HepG2 (cell line): ENCODE results near the gene MMP24OS. TPM values are rescaled to one million over a fixed set of nuclear protein-coding genes. Genes with fewer than 3 reads are reported as not detected.
A peak's percentile ranks its signal among the peaks of the same experiment; 100 is the strongest.

Source experiments
- BHLHE40 ChIP-seq: IDR thresholded peaks from 2 replicates; pipeline ENCODE4 v1.6.1; 2011; ENCODE audit warnings: low read length, improper control_type of control experiment
- BRD4 ChIP-seq: sonication (generic); formaldehyde crosslinking; IDR thresholded peaks from 2 replicates; pipeline ENCODE4 v1.4.0; 2020; ENCODE audit warnings: missing genetic modification reagents
- GTF3A ChIP-seq: sonication (generic); formaldehyde crosslinking; conservative IDR thresholded peaks from 2 replicates; pipeline ENCODE4 v1.4.0; 2020; ENCODE audit warnings: mild to moderate bottlenecking, missing genetic modification reagents
- JUN ChIP-seq: sonication (generic); formaldehyde crosslinking; IDR thresholded peaks from 2 replicates; pipeline ENCODE4 v1.4.0; 2020; ENCODE audit warnings: mild to moderate bottlenecking, missing genetic modification reagents
- KMT2B ChIP-seq: IDR thresholded peaks from 2 replicates; pipeline ENCODE4 v1.6.1; 2016; ENCODE audit warnings: missing genetic modification reagents, missing compliant biosample characterization
- MATR3 ChIP-seq: sonication (generic); formaldehyde crosslinking; IDR thresholded peaks from 2 replicates; pipeline ENCODE4 v1.4.0; 2020; ENCODE audit warnings: missing genetic modification reagents
- MEIS1 ChIP-seq: sonication (generic); formaldehyde crosslinking; IDR thresholded peaks from 2 replicates; pipeline ENCODE4 v1.9.0; 2021; ENCODE audit warnings: mild to moderate bottlenecking, missing genetic modification reagents, moderate library complexity, borderline replicate concordance
- NR2F6 ChIP-seq, 2 experiments: IDR thresholded peaks; 2 replicates each; pipeline ENCODE4 v1.6.1; 2016; ENCODE audit warnings: antibody characterized with exemption in 1 of 2, mild to moderate bottlenecking in 1 of 2
- RBM39 ChIP-seq: fragments of 200-400 bp; formaldehyde crosslinking; IDR thresholded peaks from one replicate; pipeline ENCODE4 v1.6.1; 2018; ENCODE audit warnings: antibody characterized with exemption, mild to moderate bottlenecking, low read depth, low read length; ENCODE audit not compliant: poor library complexity, severe bottlenecking
- RELA ChIP-seq: sonication (generic); formaldehyde crosslinking; IDR thresholded peaks from 2 replicates; pipeline ENCODE4 v1.4.0; 2020; ENCODE audit warnings: missing genetic modification reagents
- TAF15 ChIP-seq: fragments of 200-400 bp; formaldehyde crosslinking; IDR thresholded peaks from one replicate; pipeline ENCODE4 v1.6.1; 2018; ENCODE audit warnings: mild to moderate bottlenecking, low read depth, low read length; ENCODE audit not compliant: poor library complexity, severe bottlenecking
- ZFYVE20 ChIP-seq: sonication (generic); formaldehyde crosslinking; IDR thresholded peaks from 2 replicates; pipeline ENCODE4 v1.8.0; 2023; ENCODE audit warnings: low read depth, mild to moderate bottlenecking, moderate library complexity, missing genetic modification reagents, borderline replicate concordance
- ZNF260 ChIP-seq: sonication (generic); formaldehyde crosslinking; IDR thresholded peaks from 2 replicates; pipeline ENCODE4 v1.4.0; 2020; ENCODE audit warnings: missing genetic modification reagents, low read depth, mild to moderate bottlenecking, borderline replicate concordance
- ZNF768 ChIP-seq: sonication (generic); formaldehyde crosslinking; IDR thresholded peaks from 2 replicates; pipeline ENCODE4 v1.4.0; 2020; ENCODE audit warnings: missing genetic modification reagents
- ZSCAN22 ChIP-seq: sonication (generic); formaldehyde crosslinking; IDR thresholded peaks from 2 replicates; pipeline ENCODE4 v1.4.0; 2020; ENCODE audit warnings: mild to moderate bottlenecking, missing genetic modification reagents
- polyA plus RNA-seq, 8 experiments: library from polyadenylated mRNA; depleted of rRNA in 3 of 8; stranded (reverse) in 7 of 8; unstranded in 1 of 8; fragments of >200 nt; fragmentation: Illumina TruSeq in 4 of 8; extraction: Trizol in 4 of 8; gene quantifications; 2 replicates each; pipeline versions ENCODE4 v1.2.1 to v1.2.3, GENCODE V29; 2011 to 2016; ENCODE audit warnings: low read depth in 4 of 8, missing spikeins in 1 of 8, mixed read lengths in 1 of 8; ENCODE audit not compliant: insufficient read depth in 1 of 8
- total RNA-seq, 5 experiments: library from RNA; depleted of rRNA; stranded (reverse); fragments of >200 nt; fragmentation: Illumina TruSeq; extraction: Trizol; gene quantifications; 2 replicates each; pipeline ENCODE4 v1.2.3, GENCODE V29; 2016; ENCODE audit warnings: low read depth in 1 of 5
- TF ChIP-seq, protein P1 (sequence below), 2 experiments: sonication (generic) in 1 of 2; formaldehyde crosslinking in 1 of 2; IDR thresholded peaks; 2 replicates each; pipeline versions ENCODE4 v1.4.0 to v1.6.1; 2018 to 2020; ENCODE audit warnings: missing genetic modification reagents in 2 of 2, borderline replicate concordance in 1 of 2, low read depth in 1 of 2, mild to moderate bottlenecking in 1 of 2, missing biosample characterization in 1 of 2
- TF ChIP-seq, protein P2 (sequence below): sonication (generic); formaldehyde crosslinking; IDR thresholded peaks from 2 replicates; pipeline ENCODE4 v1.5.0; 2020; ENCODE audit warnings: missing genetic modification reagents, mild to moderate bottlenecking, borderline replicate concordance
- TF ChIP-seq, protein P3 (sequence below): sonication (generic); formaldehyde crosslinking; IDR thresholded peaks from 2 replicates; pipeline ENCODE4 v1.4.0; 2020; ENCODE audit warnings: mild to moderate bottlenecking, missing genetic modification reagents
- TF ChIP-seq, protein P4 (sequence below): sonication (generic); formaldehyde crosslinking; IDR thresholded peaks from 2 replicates; pipeline ENCODE4 v1.4.0; 2020; ENCODE audit warnings: low read depth, mild to moderate bottlenecking, missing genetic modification reagents

Gene MMP24OS
- total and polyA plus RNA-seq, 2 of the 13 experiments (the other 11 are each of a cell fraction or from before 2014, with no cell fraction given), result 6.0 to 8.5 TPM

DNA sequence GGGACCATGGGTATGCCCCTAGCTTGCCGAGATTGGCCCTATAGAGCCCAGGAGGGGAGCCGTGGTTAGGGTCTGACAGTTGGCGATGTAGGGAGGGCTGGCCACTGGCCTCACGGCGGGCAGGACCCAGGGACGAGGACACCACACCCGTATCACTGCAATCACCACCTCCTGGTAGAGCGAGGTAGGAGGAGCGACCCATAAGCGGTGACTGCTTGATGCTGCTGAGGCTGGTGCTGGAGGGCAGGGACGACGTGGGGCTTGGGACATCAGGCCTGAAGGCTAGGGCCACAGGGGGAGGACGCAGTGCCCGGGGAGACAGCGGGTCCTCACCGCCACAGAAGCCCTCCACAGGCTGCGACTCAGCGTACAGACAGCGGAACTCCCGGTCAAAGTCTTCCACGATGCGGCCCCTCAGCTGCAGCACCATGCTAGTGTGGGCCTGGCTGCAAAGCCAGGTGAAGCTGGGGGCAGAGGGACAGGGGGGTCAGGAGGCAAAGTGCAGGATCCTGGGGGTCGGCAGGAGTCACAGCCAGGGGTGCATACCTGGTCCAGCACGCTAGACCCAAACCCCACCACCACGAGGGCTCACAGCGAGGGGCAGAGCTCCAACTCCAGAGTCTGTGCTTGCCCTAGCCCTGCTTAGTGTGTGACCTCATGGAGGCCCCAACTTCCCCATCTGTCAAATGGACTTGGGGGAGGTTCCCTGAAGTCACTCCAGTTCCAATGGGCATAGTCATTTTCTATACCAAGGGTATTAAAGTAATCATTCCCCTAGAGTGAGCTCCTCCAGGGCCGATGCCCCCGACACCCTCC, 9.8 kb upstream of the MMP24OS start (continued):
- TF ChIP-seq MEIS1, result 0 out of 2 replicates have a peak, but pooled peaks have one; percentile 66
- no peak for TF ChIP-seq MATR3
- TF ChIP-seq, protein P1, sequence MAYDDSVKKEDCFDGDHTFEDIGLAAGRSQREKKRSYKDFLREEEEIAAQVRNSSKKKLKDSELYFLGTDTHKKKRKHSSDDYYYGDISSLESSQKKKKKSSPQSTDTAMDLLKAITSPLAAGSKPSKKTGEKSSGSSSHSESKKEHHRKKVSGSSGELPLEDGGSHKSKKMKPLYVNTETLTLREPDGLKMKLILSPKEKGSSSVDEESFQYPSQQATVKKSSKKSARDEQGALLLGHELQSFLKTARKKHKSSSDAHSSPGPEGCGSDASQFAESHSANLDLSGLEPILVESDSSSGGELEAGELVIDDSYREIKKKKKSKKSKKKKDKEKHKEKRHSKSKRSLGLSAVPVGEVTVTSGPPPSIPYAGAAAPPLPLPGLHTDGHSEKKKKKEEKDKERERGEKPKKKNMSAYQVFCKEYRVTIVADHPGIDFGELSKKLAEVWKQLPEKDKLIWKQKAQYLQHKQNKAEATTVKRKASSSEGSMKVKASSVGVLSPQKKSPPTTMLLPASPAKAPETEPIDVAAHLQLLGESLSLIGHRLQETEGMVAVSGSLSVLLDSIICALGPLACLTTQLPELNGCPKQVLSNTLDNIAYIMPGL (CRISPR knock-in tag; IDR thresholded peaks at IDR 0.05; ENCODE audit: borderline replicate concordance in 1 of 2, low read depth in 1 of 2), result 0 out of 4 replicates have a peak, but pooled peaks of 1 of the 2 experiments have one; percentile 24
- TF ChIP-seq, protein P2, sequence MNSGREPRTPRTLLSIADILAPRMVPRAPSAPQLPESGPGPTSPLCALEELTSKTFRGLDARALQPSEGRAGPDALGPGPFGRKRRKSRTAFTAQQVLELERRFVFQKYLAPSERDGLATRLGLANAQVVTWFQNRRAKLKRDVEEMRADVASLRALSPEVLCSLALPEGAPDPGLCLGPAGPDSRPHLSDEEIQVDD, result peak; percentile 85; the same call in 1 of the 2 replicates
- TF ChIP-seq JUN (CRISPR knock-in tag), result 0 out of 2 replicates have a peak, but pooled peaks have one; percentile 12
- 0 out of 2 replicates have a peak, but pooled peaks have one; percentile 38 for TF ChIP-seq ZSCAN22
- no peak for TF ChIP-seq BHLHE40
- TF ChIP-seq, protein P3, sequence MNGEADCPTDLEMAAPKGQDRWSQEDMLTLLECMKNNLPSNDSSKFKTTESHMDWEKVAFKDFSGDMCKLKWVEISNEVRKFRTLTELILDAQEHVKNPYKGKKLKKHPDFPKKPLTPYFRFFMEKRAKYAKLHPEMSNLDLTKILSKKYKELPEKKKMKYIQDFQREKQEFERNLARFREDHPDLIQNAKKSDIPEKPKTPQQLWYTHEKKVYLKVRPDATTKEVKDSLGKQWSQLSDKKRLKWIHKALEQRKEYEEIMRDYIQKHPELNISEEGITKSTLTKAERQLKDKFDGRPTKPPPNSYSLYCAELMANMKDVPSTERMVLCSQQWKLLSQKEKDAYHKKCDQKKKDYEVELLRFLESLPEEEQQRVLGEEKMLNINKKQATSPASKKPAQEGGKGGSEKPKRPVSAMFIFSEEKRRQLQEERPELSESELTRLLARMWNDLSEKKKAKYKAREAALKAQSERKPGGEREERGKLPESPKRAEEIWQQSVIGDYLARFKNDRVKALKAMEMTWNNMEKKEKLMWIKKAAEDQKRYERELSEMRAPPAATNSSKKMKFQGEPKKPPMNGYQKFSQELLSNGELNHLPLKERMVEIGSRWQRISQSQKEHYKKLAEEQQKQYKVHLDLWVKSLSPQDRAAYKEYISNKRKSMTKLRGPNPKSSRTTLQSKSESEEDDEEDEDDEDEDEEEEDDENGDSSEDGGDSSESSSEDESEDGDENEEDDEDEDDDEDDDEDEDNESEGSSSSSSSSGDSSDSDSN (CRISPR knock-in tag), result peak; percentile 47; the same call in 1 of the 2 replicates
- TF ChIP-seq KMT2B (CRISPR knock-in tag), result peak; percentile 44; the same call in 1 of the 2 replicates
- TF ChIP-seq ZNF768, result peak; percentile 53; the same call in 1 of the 2 replicates
- no peak for TF ChIP-seq ZFYVE20 (CRISPR knock-in tag)
- TF ChIP-seq ZNF260 (CRISPR knock-in tag), result no peak
- TF ChIP-seq NR2F6 (IDR thresholded peaks at IDR 0.05), result no peak
- TF ChIP-seq NR2F6 (CRISPR knock-in tag; IDR thresholded peaks at IDR 0.05), result peak; percentile 8; the same call in 1 of the 2 replicates
- TF ChIP-seq BRD4 (CRISPR knock-in tag), result peak; percentile 21; the same call in 1 of the 2 replicates
- peak; percentile 23; the same call in 1 of the 2 replicates for TF ChIP-seq RELA (CRISPR knock-in tag)
- TF ChIP-seq GTF3A (CRISPR knock-in tag), result peak; percentile 48; the same call in 1 of the 2 replicates
- peak; percentile 56 for TF ChIP-seq RBM39
- TF ChIP-seq TAF15, result peak; percentile 49
- TF ChIP-seq, protein P4, sequence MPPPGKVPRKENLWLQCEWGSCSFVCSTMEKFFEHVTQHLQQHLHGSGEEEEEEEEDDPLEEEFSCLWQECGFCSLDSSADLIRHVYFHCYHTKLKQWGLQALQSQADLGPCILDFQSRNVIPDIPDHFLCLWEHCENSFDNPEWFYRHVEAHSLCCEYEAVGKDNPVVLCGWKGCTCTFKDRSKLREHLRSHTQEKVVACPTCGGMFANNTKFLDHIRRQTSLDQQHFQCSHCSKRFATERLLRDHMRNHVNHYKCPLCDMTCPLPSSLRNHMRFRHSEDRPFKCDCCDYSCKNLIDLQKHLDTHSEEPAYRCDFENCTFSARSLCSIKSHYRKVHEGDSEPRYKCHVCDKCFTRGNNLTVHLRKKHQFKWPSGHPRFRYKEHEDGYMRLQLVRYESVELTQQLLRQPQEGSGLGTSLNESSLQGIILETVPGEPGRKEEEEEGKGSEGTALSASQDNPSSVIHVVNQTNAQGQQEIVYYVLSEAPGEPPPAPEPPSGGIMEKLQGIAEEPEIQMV, result 0 out of 2 replicates have a peak, but pooled peaks have one; percentile 32
